Neutrophil (primary cell): Measurements from ENCODE around the gene CREBBP.

Source experiments
- H3K27ac ChIP-seq: fragments of 200-600 bp; sonication (generic); 2 replicates; pipeline ENCODE4 v1.5.1; 2016; ENCODE audit warnings: mild to moderate bottlenecking, moderate library complexity
- H3K27me3 ChIP-seq: fragments of 200-600 bp; sonication (generic); 2 replicates; pipeline ENCODE4 v1.6.0; 2016; ENCODE audit warnings: mild to moderate bottlenecking
- H3K36me3 ChIP-seq: fragments of 200-600 bp; sonication (generic); 2 replicates; pipeline ENCODE4 v1.5.1; 2017
- H3K4me1 ChIP-seq, 2 experiments: fragments of 200-600 bp in 1 of 2; sonication (generic) in 1 of 2; 1 replicate in 1 of 2; 2 replicates in 1 of 2; pipeline versions ENCODE4 v1.5.1 to v1.6.1; 2013 to 2016; ENCODE audit warnings: low read depth in 1 of 2, low read length in 1 of 2, mild to moderate bottlenecking in 1 of 2, moderate library complexity in 1 of 2; ENCODE audit not compliant: control insufficient read depth in 1 of 2, insufficient read depth in 1 of 2
- H3K4me3 ChIP-seq, 2 experiments: fragments of 200-600 bp in 1 of 2; sonication (generic) in 1 of 2; 1 replicate in 1 of 2; 2 replicates in 1 of 2; pipeline ENCODE4 v1.5.1; 2013 to 2016; ENCODE audit warnings: low read depth in 1 of 2, low read length in 1 of 2, mild to moderate bottlenecking in 1 of 2, moderate library complexity in 1 of 2
- H3K9me3 ChIP-seq: fragments of 200-600 bp; sonication (generic); 2 replicates; pipeline ENCODE4 v1.5.1; 2016
- CTCF ChIP-seq: fragments of 200-600 bp; sonication (generic); IDR thresholded peaks from 2 replicates; pipeline ENCODE4 v1.5.1; 2016; ENCODE audit warnings: antibody characterized with exemption

Gene CREBBP

GRCh38 chr16:3752984-3753383 lies 127.5 kb downstream of the CREBBP start:
- Histone ChIP-seq H3K36me3 (peaks cover 97% of the 10 kb centered on the region), H3K27me3 (no peaks in the 10 kb centered on the region), H3K4me1 (no peaks in the 10 kb centered on the region), H3K4me3 (no peak overlapping the region), H3K27ac (no peak overlapping the region), H3K9me3 (no peaks in the 10 kb centered on the region)
- no peak for TF ChIP-seq CTCF

- no peak for TF ChIP-seq CTCF
- Histone ChIP-seq H3K4me1 (no peaks in the 10 kb centered on the region), H3K27me3 (no peaks in the 10 kb centered on the region), H3K4me3 (no peak overlapping the region), H3K9me3 (no peaks in the 10 kb centered on the region), H3K27ac (no peak overlapping the region), H3K36me3 (peaks cover 97% of the 10 kb centered on the region)
Observed at GRCh38 chr16:3751878-3752277, 128.6 kb downstream of the CREBBP start.

- no peak for TF ChIP-seq CTCF
Observed at GRCh38 chr16:3748307-3748706, 132.2 kb downstream of the CREBBP start.

GRCh38 chr16:3745751-3746355 lies 134.7 kb downstream of the CREBBP start:
- Histone ChIP-seq H3K27ac (no peak overlapping the region), H3K36me3 (peaks cover 100% of the 10 kb centered on the region), H3K9me3 (no peaks in the 10 kb centered on the region), H3K4me3 (no peak overlapping the region), H3K27me3 (no peaks in the 10 kb centered on the region), H3K4me1 (peaks cover 7 to 8% of the 10 kb centered on the region in 2 experiments)
- no peak for TF ChIP-seq CTCF

More at GRCh38 chr16:3748307-3748706, 132.2 kb downstream of the CREBBP start:
- Histone ChIP-seq H3K36me3 (peaks cover 99% of the 10 kb centered on the region), H3K4me1 (peaks cover 2 to 3% of the 10 kb centered on the region in 2 experiments), H3K4me3 (no peak overlapping the region), H3K9me3 (no peaks in the 10 kb centered on the region), H3K27ac (no peak overlapping the region), H3K27me3 (no peaks in the 10 kb centered on the region)

- H3K27me3 ChIP-seq: no peaks in the 10 kb centered on the region
- no peak overlapping the region for H3K27ac ChIP-seq
- H3K9me3 ChIP-seq: no peaks in the 10 kb centered on the region
- no peak for TF ChIP-seq CTCF
- peaks cover 7 to 8% of the 10 kb centered on the region in 2 experiments for H3K4me1 ChIP-seq
- H3K4me3 ChIP-seq: no peak overlapping the region
- H3K36me3 ChIP-seq: peaks cover 100% of the 10 kb centered on the region
Observed at GRCh38 chr16:3744018-3744417, 136.5 kb downstream of the CREBBP start.

- H3K4me1 ChIP-seq: peaks cover 7 to 8% of the 10 kb centered on the region in 2 experiments
- no peak overlapping the region for H3K27ac ChIP-seq
- no peak overlapping the region for H3K4me3 ChIP-seq
- H3K27me3 ChIP-seq: no peaks in the 10 kb centered on the region
- H3K9me3 ChIP-seq: no peaks in the 10 kb centered on the region
- TF ChIP-seq CTCF: no peak
- peaks cover 100% of the 10 kb centered on the region for H3K36me3 ChIP-seq
Observed at GRCh38 chr16:3740934-3741333, 139.6 kb downstream of the CREBBP start.
